Activated CD8-positive, alpha-beta memory T cell treated with anti-CD3 and anti-CD28 coated beads, Interleukin-2, amount 10 ng/mL, durations not matched to agents 7 days and 5 days (primary cell): Measurements from ENCODE around the gene COL4A5. TPM values are rescaled to one million over a fixed set of nuclear protein-coding genes. Genes with fewer than 3 reads are reported as not detected.

Experiments used
- ATAC-seq: fragments of 150-1000 bp; cut with Tn5 transposase; one replicate; pipeline ENCODE4 v1.10.0; 2021; ENCODE audit warnings: moderate library complexity
- CTCF ChIA-PET: fragments of 350-600 bp; sonication (Branson Sonifier 250); formaldehyde crosslinking; loops from one replicate; lab custom pipeline; 2021; ENCODE audit warnings: antibody characterized with exemption; lab: Charles Lee
- DNase-seq: peaks from one replicate; pipeline ENCODE4 v3.0.0-alpha.2; 2020
- H3K27ac Mint-ChIP-seq: one replicate; pipeline ENCODE4 v1.8.0; 2021; ENCODE audit warnings: mild to moderate bottlenecking, mixed read lengths
- H3K27me3 Mint-ChIP-seq: one replicate; pipeline ENCODE4 v1.8.0; 2021; ENCODE audit warnings: mixed read lengths
- H3K36me3 Mint-ChIP-seq: one replicate; pipeline ENCODE4 v1.8.0; 2021; ENCODE audit warnings: mild to moderate bottlenecking, mixed read lengths
- H3K4me1 Mint-ChIP-seq: one replicate; pipeline ENCODE4 v1.8.0; 2021; ENCODE audit warnings: mixed read lengths
- H3K4me3 Mint-ChIP-seq: one replicate; pipeline ENCODE4 v1.8.0; 2021; ENCODE audit warnings: mild to moderate bottlenecking, moderate library complexity, mixed read lengths
- H3K9me3 Mint-ChIP-seq: one replicate; pipeline ENCODE4 v1.8.0; 2022; ENCODE audit warnings: low read depth, mixed read lengths
- total RNA-seq, 2 experiments: library from RNA; stranded (reverse); gene quantifications; one replicate each; pipeline ENCODE4 v1.2.3, GENCODE V29; 2021

COL4A5 gene
- total RNA-seq, 2 experiments from 2014 or later, result not detected

GRCh38 chrX:108614616-108615015 lies 175.0 kb downstream of the COL4A5 start:
- ATAC-seq (no peak), DNase-seq (no peak)
- H3K4me1 Mint-ChIP-seq, result no peaks in the 10 kb centered on the region
- no peak overlapping the region for H3K4me3 Mint-ChIP-seq
- H3K27me3 Mint-ChIP-seq, result no peaks in the 10 kb centered on the region
- H3K9me3 Mint-ChIP-seq, result no peaks in the 10 kb centered on the region
- H3K27ac Mint-ChIP-seq, result no peak overlapping the region
- no peaks in the 10 kb centered on the region for H3K36me3 Mint-ChIP-seq
- CTCF ChIA-PET, result no interaction called here

DNA sequence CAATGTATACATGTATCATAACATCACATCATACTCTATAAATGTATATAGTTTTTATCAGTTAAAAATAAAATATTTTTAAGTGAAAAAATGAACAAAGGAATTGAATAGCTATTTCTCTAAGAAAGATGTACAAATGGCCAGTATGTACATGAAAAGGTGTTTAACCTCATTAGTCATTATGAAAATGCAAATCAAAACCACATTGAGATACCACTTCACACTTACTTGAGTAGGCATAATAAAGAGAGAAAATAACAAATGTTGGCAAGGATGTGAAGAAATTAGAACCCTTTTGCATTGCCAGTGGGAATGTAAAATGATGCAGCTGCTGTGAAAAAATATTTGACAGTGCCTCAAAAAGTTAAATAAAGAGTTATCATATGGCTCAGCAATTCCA lies 201.2 kb downstream of the COL4A5 start:
- CTCF ChIA-PET, result no interaction called here
- H3K36me3 Mint-ChIP-seq, result no peaks in the 10 kb centered on the region
- H3K4me3 Mint-ChIP-seq, result no peak overlapping the region
- H3K27me3 Mint-ChIP-seq, result no peaks in the 10 kb centered on the region
- peaks cover 4% of the 10 kb centered on the region for H3K9me3 Mint-ChIP-seq
- no peaks in the 10 kb centered on the region for H3K4me1 Mint-ChIP-seq
- DNase-seq (no peak), ATAC-seq (no peak)
- no peak overlapping the region for H3K27ac Mint-ChIP-seq

DNA sequence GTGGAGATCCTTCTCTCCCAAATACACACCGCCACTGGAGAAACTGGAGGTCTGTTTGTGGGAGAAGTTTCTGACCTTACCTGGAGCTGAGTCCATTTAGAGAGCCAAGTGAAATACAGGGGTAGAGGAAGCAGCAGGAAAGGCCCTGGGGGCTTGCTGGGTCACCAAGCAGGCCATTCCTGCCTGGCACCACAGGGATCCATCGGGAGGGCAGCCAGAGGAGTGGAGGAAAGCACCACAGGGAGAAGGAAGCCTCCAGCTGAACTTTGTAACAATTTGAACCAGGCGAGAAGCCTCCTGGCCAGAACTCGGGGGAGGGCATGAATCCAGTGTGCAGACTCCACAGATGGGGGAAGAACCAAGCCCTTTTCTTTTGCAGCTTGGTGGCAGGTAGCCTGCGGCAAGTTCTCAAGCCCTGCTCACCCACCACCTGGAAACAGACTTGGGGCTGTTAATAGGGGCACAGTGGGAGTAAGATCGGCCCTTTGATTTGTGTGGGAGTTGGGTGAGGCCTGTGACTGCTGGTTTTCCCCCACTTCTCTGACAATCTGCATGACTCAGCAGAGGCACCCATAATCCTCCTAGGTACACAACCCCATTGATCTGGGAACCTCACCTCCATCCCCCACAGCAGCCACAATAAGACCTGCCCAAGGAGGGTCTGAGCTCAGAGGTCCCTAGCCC lies 202.1 kb downstream of the COL4A5 start:
- ATAC-seq (no peak), DNase-seq (no peak)
- Mint-ChIP-seq H3K27me3 (no peaks in the 10 kb centered on the region), H3K36me3 (no peaks in the 10 kb centered on the region), H3K27ac (no peak overlapping the region), H3K9me3 (peaks cover 4% of the 10 kb centered on the region), H3K4me1 (no peaks in the 10 kb centered on the region), H3K4me3 (no peak overlapping the region)
- CTCF ChIA-PET, result no interaction called here

- CTCF ChIA-PET, result no interaction called here
- H3K27me3 Mint-ChIP-seq, result no peaks in the 10 kb centered on the region
- H3K4me3 Mint-ChIP-seq, result no peak overlapping the region
- no peak for DNase-seq
- H3K9me3 Mint-ChIP-seq, result peaks cover 4% of the 10 kb centered on the region
- ATAC-seq, result no peak
- no peak overlapping the region for H3K27ac Mint-ChIP-seq
- no peaks in the 10 kb centered on the region for H3K4me1 Mint-ChIP-seq
- H3K36me3 Mint-ChIP-seq, result no peaks in the 10 kb centered on the region
Measured at GRCh38 chrX:108642273-108642628, 202.6 kb downstream of the COL4A5 start.

DNA sequence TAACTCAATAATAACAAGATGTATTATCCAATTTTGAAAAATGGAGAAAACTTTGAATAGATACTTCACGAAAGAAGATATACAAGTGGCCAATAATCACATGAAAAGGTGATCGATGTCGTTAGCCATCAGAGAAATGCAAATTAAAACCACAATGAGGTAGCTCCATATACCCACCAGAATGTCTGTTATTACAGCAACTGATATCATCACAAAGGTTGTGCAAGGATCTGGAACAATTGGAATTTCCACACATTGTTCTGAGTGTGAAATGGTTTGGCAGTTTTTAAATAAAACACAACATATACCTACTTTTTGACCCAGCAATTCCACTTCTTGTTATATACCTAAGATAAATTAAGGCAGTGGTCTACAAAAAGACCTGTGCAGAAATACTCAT lies 225.1 kb downstream of the COL4A5 start:
- Mint-ChIP-seq H3K4me1 (no peaks in the 10 kb centered on the region), H3K27me3 (no peaks in the 10 kb centered on the region)
- CTCF ChIA-PET, result no interaction called here

GRCh38 chrX:108666101-108666500 lies 226.5 kb downstream of the COL4A5 start:
- Mint-ChIP-seq H3K4me1 (no peaks in the 10 kb centered on the region), H3K36me3 (no peaks in the 10 kb centered on the region), H3K27me3 (no peaks in the 10 kb centered on the region), H3K9me3 (no peaks in the 10 kb centered on the region), H3K27ac (no peak overlapping the region), H3K4me3 (no peak overlapping the region)
- ATAC-seq, result no peak
- DNase-seq, result no peak
- CTCF ChIA-PET, result no interaction called here

More for the DNA sequence above, 225.1 kb downstream of the COL4A5 start:
- no peak overlapping the region for H3K27ac Mint-ChIP-seq
- ATAC-seq (no peak), DNase-seq (no peak)
- no peaks in the 10 kb centered on the region for H3K36me3 Mint-ChIP-seq
- no peaks in the 10 kb centered on the region for H3K9me3 Mint-ChIP-seq
- no peak overlapping the region for H3K4me3 Mint-ChIP-seq

DNA sequence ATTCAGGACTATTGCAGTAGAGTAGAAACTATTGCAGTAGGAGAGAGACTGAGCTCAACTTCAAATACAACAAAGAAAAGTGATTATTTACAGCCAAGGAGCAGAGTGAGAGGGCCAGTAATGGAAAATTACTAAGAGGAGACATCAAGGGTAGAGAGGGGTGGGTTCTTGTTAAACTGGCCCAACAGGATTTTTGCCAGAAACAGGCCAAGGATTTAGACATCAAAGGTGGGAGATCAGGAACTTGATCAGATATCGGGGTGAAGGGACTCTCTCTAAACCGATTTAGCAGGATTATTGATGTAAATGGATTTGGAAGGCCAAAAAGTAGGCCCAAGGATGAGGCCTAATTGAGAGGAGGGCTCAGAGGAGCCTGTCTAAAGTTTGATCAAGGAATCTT lies 231.9 kb downstream of the COL4A5 start:
- H3K36me3 Mint-ChIP-seq, result no peaks in the 10 kb centered on the region
- ATAC-seq (no peak), DNase-seq (no peak)
- H3K4me1 Mint-ChIP-seq, result no peaks in the 10 kb centered on the region
- no peaks in the 10 kb centered on the region for H3K27me3 Mint-ChIP-seq
- H3K9me3 Mint-ChIP-seq, result no peaks in the 10 kb centered on the region
- CTCF ChIA-PET, result no interaction called here
- H3K27ac Mint-ChIP-seq, result no peak overlapping the region
- H3K4me3 Mint-ChIP-seq, result no peak overlapping the region

GRCh38 chrX:108696690-108697089 lies 257.1 kb downstream of the COL4A5 start:
- no peaks in the 10 kb centered on the region for H3K36me3 Mint-ChIP-seq
- no peaks in the 10 kb centered on the region for H3K4me1 Mint-ChIP-seq
- no peaks in the 10 kb centered on the region for H3K27me3 Mint-ChIP-seq
- CTCF ChIA-PET, result no interaction called here
- DNase-seq (no peak), ATAC-seq (no peak)
- H3K27ac Mint-ChIP-seq, result no peak overlapping the region
- H3K9me3 Mint-ChIP-seq, result no peaks in the 10 kb centered on the region
- H3K4me3 Mint-ChIP-seq, result no peak overlapping the region

GRCh38 chrX:108699368-108699767 lies 259.7 kb downstream of the COL4A5 start:
- no peak for ATAC-seq
- Mint-ChIP-seq H3K27ac (no peak overlapping the region), H3K4me1 (no peaks in the 10 kb centered on the region), H3K4me3 (no peak overlapping the region), H3K27me3 (no peaks in the 10 kb centered on the region), H3K36me3 (no peaks in the 10 kb centered on the region), H3K9me3 (no peaks in the 10 kb centered on the region)
- no peak for DNase-seq
- CTCF ChIA-PET, result interaction anchor here (1.5 kb wide), 1 partner anchor 685 kb away, joined by 3 read pairs; no protein-coding TSS in a partner anchor

DNA sequence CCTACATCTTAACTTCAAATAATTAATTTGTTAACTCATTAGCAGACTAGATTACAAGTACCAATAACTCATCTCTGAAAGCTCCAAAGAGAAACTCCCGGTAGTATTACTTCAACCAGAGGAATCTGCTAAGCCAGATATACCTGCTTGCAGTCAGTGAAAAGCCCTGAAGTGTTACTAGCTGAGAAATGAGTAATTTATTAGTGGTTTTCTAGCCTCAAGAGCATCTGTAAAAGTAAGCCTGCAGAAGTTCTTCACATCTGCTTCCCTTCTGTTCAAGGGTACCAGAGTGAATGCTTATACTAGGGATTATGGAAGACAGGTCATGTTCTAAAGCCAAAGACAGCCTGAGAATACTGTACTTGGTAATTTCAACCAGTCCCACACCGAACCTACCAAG lies 262.0 kb downstream of the COL4A5 start:
- CTCF ChIA-PET, result no interaction called here

GRCh38 chrX:108702530-108702929 lies 262.9 kb downstream of the COL4A5 start:
- no peak for ATAC-seq
- H3K4me3 Mint-ChIP-seq, result no peak overlapping the region
- no peak overlapping the region for H3K27ac Mint-ChIP-seq
- no peak for DNase-seq
- H3K36me3 Mint-ChIP-seq, result no peaks in the 10 kb centered on the region
- H3K4me1 Mint-ChIP-seq, result no peaks in the 10 kb centered on the region
- no peaks in the 10 kb centered on the region for H3K9me3 Mint-ChIP-seq
- CTCF ChIA-PET, result no interaction called here
- no peaks in the 10 kb centered on the region for H3K27me3 Mint-ChIP-seq

More for the DNA sequence above, 262.0 kb downstream of the COL4A5 start:
- DNase-seq (no peak), ATAC-seq (no peak)
- Mint-ChIP-seq H3K4me3 (no peak overlapping the region), H3K36me3 (no peaks in the 10 kb centered on the region), H3K27ac (no peak overlapping the region), H3K9me3 (no peaks in the 10 kb centered on the region), H3K4me1 (no peaks in the 10 kb centered on the region), H3K27me3 (no peaks in the 10 kb centered on the region)

DNA sequence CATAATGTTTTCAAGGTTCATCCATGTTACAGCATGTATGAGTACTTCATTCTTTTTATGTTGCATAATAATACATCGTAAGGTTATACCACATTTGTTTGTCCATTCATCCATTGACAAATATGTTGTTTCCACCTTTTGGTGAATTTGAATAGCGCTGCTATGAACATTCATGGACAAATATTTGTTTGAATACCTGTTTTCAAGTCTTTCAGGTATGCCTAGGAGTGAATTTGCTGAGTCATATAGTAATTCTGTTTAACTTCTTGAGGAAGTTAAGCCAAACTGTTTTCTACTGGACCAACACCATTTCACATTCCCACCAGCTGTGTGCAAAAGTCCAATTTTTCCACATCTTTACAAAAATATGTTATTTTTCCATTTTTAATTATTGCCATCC lies 265.2 kb downstream of the COL4A5 start:
- Mint-ChIP-seq H3K27ac (no peak overlapping the region), H3K9me3 (no peaks in the 10 kb centered on the region), H3K27me3 (no peaks in the 10 kb centered on the region), H3K4me1 (no peaks in the 10 kb centered on the region), H3K36me3 (no peaks in the 10 kb centered on the region), H3K4me3 (no peak overlapping the region)
- DNase-seq (no peak), ATAC-seq (no peak)
- CTCF ChIA-PET, result no interaction called here

DNA sequence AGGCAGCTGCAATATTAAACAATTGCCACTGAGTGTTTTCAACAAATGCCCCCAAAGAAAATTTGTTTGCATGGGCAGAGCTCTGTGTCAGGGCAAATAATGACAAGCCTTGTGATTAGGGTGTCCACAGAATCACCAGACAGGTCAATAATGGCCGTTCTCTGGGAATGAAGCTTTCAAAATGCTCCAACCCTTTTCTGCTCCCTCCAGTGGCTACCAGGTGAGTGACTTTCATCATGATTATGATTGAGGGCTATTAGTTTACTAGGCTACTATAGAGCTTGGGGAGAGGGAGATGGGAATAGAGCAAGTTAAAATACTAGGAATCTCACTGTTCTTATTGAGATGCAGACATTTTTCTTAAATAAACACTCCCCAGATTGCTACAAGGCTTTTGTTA lies 273.2 kb downstream of the COL4A5 start:
- no peaks in the 10 kb centered on the region for H3K27me3 Mint-ChIP-seq
- no peak overlapping the region for H3K27ac Mint-ChIP-seq
- H3K4me1 Mint-ChIP-seq, result no peaks in the 10 kb centered on the region
- DNase-seq (no peak), ATAC-seq (no peak)
- no peaks in the 10 kb centered on the region for H3K9me3 Mint-ChIP-seq
- CTCF ChIA-PET, result no interaction called here
- H3K36me3 Mint-ChIP-seq, result no peaks in the 10 kb centered on the region
- H3K4me3 Mint-ChIP-seq, result no peak overlapping the region

- CTCF ChIA-PET, result no interaction called here
- ATAC-seq (no peak), DNase-seq (no peak)
- no peaks in the 10 kb centered on the region for H3K27me3 Mint-ChIP-seq
- H3K36me3 Mint-ChIP-seq, result no peaks in the 10 kb centered on the region
- H3K4me1 Mint-ChIP-seq, result no peaks in the 10 kb centered on the region
- H3K9me3 Mint-ChIP-seq, result no peaks in the 10 kb centered on the region
- no peak overlapping the region for H3K27ac Mint-ChIP-seq
- no peak overlapping the region for H3K4me3 Mint-ChIP-seq
Measured at GRCh38 chrX:108722561-108722960, 282.9 kb downstream of the COL4A5 start.

DNA sequence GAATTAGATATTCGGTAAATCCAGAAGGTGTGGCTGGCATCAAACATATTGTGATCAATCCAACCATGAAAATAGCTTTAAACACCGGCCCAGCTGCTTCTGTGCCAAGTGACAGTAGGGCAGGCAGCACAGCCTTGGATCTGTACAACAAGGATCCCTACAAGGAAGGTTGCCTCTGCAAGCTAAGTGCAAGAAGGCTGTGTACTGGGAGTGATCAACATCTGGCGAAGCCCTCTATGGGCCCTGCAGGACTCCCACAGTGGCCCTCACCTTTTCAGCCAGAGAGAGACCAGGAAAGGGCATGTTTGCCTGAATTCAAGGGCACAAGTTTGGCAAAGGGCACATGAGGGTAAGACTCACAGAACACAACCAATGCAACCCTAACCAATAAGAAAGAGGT lies 287.1 kb downstream of the COL4A5 start:
- Mint-ChIP-seq H3K9me3 (no peaks in the 10 kb centered on the region), H3K4me1 (no peaks in the 10 kb centered on the region), H3K4me3 (no peak overlapping the region), H3K27ac (no peak overlapping the region), H3K36me3 (no peaks in the 10 kb centered on the region), H3K27me3 (peaks cover 11% of the 10 kb centered on the region)
- CTCF ChIA-PET, result no interaction called here
- no peak for DNase-seq
- no peak for ATAC-seq
